HepG2 (cell line): ENCODE data around the gene MIDN. TPM values are rescaled to one million over a fixed set of nuclear protein-coding genes. Genes with fewer than 3 reads are reported as not detected.

Source experiments
- ARID2 ChIP-seq: sonication (generic); formaldehyde crosslinking; IDR thresholded peaks from 2 replicates; pipeline ENCODE4 v1.8.1; 2022; ENCODE audit warnings: mild to moderate bottlenecking, missing genetic modification reagents, borderline replicate concordance
- CEBPB ChIP-seq: IDR thresholded peaks from 2 replicates; pipeline ENCODE4 v1.6.1; 2011; ENCODE audit warnings: low read depth, low read length, improper control_type of control experiment, borderline replicate concordance
- MATR3 ChIP-seq: sonication (generic); formaldehyde crosslinking; IDR thresholded peaks from 2 replicates; pipeline ENCODE4 v1.4.0; 2020; ENCODE audit warnings: missing genetic modification reagents
- ZBTB2 ChIP-seq: sonication (generic); formaldehyde crosslinking; IDR thresholded peaks from 2 replicates; pipeline ENCODE4 v1.8.0; 2022; ENCODE audit warnings: low read depth, missing genetic modification reagents
- ZHX2 ChIP-seq, 2 experiments: sonication (generic) in 1 of 2; formaldehyde crosslinking in 1 of 2; IDR thresholded peaks; 2 replicates each; pipeline versions ENCODE4 v1.6.1 to v1.9.0; 2014 to 2022; ENCODE audit warnings: antibody characterized with exemption in 1 of 2, borderline replicate concordance in 1 of 2, inconsistent platforms in 1 of 2, low read depth in 1 of 2, missing genetic modification reagents in 1 of 2
- ZNF142 ChIP-seq: sonication (generic); formaldehyde crosslinking; IDR thresholded peaks from 2 replicates; pipeline ENCODE4 v1.4.0; 2020; ENCODE audit warnings: missing genetic modification reagents
- ZNF18 ChIP-seq: sonication (generic); formaldehyde crosslinking; IDR thresholded peaks from 2 replicates; pipeline ENCODE4 v1.8.0; 2022; ENCODE audit warnings: mild to moderate bottlenecking, missing genetic modification reagents; ENCODE audit not compliant: insufficient replicate concordance
- ZNF501 ChIP-seq: sonication (generic); formaldehyde crosslinking; IDR thresholded peaks from 2 replicates; pipeline ENCODE4 v1.5.1; 2020; ENCODE audit warnings: mild to moderate bottlenecking, moderate library complexity, missing genetic modification reagents
- ZNF615 ChIP-seq: sonication (generic); formaldehyde crosslinking; IDR thresholded peaks from 2 replicates; pipeline ENCODE4 v1.5.0; 2020; ENCODE audit warnings: mild to moderate bottlenecking, missing genetic modification reagents, borderline replicate concordance
- ZXDC ChIP-seq: sonication (generic); formaldehyde crosslinking; IDR thresholded peaks from 2 replicates; pipeline ENCODE4 v1.5.0; 2020; ENCODE audit warnings: mild to moderate bottlenecking, missing genetic modification reagents
- polyA plus RNA-seq, 8 experiments: library from polyadenylated mRNA; depleted of rRNA in 3 of 8; stranded (reverse) in 7 of 8; unstranded in 1 of 8; fragments of >200 nt; fragmentation: Illumina TruSeq in 4 of 8; extraction: Trizol in 4 of 8; gene quantifications; 2 replicates each; pipeline versions ENCODE4 v1.2.1 to v1.2.3, GENCODE V29; 2011 to 2016; ENCODE audit warnings: low read depth in 4 of 8, missing spikeins in 1 of 8, mixed read lengths in 1 of 8; ENCODE audit not compliant: insufficient read depth in 1 of 8
- total RNA-seq, 5 experiments: library from RNA; depleted of rRNA; stranded (reverse); fragments of >200 nt; fragmentation: Illumina TruSeq; extraction: Trizol; gene quantifications; 2 replicates each; pipeline ENCODE4 v1.2.3, GENCODE V29; 2016; ENCODE audit warnings: low read depth in 1 of 5

The MIDN gene
- total and polyA plus RNA-seq, 2 of the 13 experiments (the other 11 are each of a cell fraction or from before 2014, with no cell fraction given), result 8.4 to 18.0 TPM

GRCh38 chr19:1232652-1233072, 15.7 kb upstream of the MIDN start (continued):
- TF ChIP-seq CEBPB (no peak), ZHX2 (IDR thresholded peaks at IDR 0.05; ENCODE audit: low read depth) (no peak), ZHX2 (CRISPR knock-in tag; IDR thresholded peaks at IDR 0.05; ENCODE audit: borderline replicate concordance) (no peak), ZNF501 (CRISPR knock-in tag) (no peak), ZNF18 (CRISPR knock-in tag) (no peak), ARID2 (CRISPR knock-in tag) (no peak), ZNF615 (CRISPR knock-in tag) (no peak), ZNF142 (no peak), ZBTB2 (CRISPR knock-in tag) (no peak), MATR3 (CRISPR knock-in tag) (no peak), ZXDC (no peak)
